ENCODE data around the gene RAPGEF1. TPM values are rescaled to one million over a fixed set of nuclear protein-coding genes. Genes with fewer than 3 reads are reported as not detected.

RAPGEF1 gene
- total and polyA plus RNA-seq, 7 donors: 14.4 to 58.2 (median 45.3) TPM

DNA sequence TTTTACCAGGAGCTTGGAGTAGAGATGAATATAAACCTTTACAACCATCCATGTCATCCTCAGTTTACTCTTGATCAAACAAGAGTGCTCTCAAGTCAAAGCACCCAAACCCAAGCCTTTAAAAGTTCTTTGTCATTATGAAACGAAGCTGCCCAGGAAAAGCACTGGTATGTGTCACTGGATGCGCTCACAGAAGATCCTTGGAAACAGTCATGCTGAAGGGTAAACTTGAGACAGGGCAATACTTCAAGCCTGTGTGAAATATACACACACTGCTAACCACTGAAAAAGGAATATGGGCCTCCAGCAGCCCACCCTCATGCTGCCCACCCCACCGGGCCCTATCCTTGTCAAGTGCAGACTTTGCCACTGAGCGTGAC is 110.1 kb downstream of the RAPGEF1 start:
- intact Hi-C loops (cut with DNase I): no loop called here
- no peak for DNase-seq
- WGBS, 2 donors: 85 to 95% methylated on average over 4 of the region's 4 CpGs
- no peaks in the 10 kb centered on the region for H3K9me3 ChIP-seq
- H3K4me3 ChIP-seq: no peak overlapping the region
- no peaks in the 10 kb centered on the region for H3K27me3 ChIP-seq
- H3K36me3 ChIP-seq: peaks cover 5 to 26% (median 10%) of the 10 kb centered on the region in 4 donors
- H3K27ac ChIP-seq: no peak overlapping the region
- TF ChIP-seq POLR2AphosphoS5 (IDR thresholded peaks at IDR 0.05) (no peak), POLR2A (IDR thresholded peaks at IDR 0.05) (no peak)
- H3K4me1 ChIP-seq: peaks cover 0 to 3% (median 2%) of the 10 kb centered on the region in 4 donors

DNA sequence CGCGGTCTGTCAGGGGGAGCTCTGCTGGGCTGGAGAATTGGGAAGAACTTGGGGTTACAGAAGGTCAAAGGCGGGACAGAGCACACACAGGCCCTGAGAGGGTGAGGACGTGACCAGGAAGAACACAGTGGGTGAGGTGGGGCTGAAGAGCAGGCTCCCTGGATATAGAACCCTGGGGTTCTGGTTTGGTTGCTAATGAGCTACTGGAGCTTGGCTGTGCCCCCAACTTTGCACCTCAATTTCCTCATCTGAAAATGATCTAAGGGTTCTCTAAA is 110.7 kb downstream of the RAPGEF1 start:
- WGBS, 2 donors: 74 to 84% methylated on average over 4 of the region's 4 CpGs
- intact Hi-C loops (cut with DNase I): no loop called here
- H3K27ac ChIP-seq: no peak overlapping the region
- no peaks in the 10 kb centered on the region for H3K9me3 ChIP-seq
- TF ChIP-seq POLR2AphosphoS5 (IDR thresholded peaks at IDR 0.05): no peak
- no peak for TF ChIP-seq EP300 (IDR thresholded peaks at IDR 0.05)
- TF ChIP-seq POLR2A (IDR thresholded peaks at IDR 0.05): no peak
- TF ChIP-seq, protein P1, sequence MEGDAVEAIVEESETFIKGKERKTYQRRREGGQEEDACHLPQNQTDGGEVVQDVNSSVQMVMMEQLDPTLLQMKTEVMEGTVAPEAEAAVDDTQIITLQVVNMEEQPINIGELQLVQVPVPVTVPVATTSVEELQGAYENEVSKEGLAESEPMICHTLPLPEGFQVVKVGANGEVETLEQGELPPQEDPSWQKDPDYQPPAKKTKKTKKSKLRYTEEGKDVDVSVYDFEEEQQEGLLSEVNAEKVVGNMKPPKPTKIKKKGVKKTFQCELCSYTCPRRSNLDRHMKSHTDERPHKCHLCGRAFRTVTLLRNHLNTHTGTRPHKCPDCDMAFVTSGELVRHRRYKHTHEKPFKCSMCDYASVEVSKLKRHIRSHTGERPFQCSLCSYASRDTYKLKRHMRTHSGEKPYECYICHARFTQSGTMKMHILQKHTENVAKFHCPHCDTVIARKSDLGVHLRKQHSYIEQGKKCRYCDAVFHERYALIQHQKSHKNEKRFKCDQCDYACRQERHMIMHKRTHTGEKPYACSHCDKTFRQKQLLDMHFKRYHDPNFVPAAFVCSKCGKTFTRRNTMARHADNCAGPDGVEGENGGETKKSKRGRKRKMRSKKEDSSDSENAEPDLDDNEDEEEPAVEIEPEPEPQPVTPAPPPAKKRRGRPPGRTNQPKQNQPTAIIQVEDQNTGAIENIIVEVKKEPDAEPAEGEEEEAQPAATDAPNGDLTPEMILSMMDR (IDR thresholded peaks at IDR 0.05): no peak
- no peaks in the 10 kb centered on the region for H3K27me3 ChIP-seq
- H3K4me1 ChIP-seq: no peaks in the 10 kb centered on the region
- peaks cover 11 to 33% (median 13%) of the 10 kb centered on the region in 4 donors for H3K36me3 ChIP-seq
- no peak for DNase-seq
- H3K4me3 ChIP-seq: no peak overlapping the region

DNA sequence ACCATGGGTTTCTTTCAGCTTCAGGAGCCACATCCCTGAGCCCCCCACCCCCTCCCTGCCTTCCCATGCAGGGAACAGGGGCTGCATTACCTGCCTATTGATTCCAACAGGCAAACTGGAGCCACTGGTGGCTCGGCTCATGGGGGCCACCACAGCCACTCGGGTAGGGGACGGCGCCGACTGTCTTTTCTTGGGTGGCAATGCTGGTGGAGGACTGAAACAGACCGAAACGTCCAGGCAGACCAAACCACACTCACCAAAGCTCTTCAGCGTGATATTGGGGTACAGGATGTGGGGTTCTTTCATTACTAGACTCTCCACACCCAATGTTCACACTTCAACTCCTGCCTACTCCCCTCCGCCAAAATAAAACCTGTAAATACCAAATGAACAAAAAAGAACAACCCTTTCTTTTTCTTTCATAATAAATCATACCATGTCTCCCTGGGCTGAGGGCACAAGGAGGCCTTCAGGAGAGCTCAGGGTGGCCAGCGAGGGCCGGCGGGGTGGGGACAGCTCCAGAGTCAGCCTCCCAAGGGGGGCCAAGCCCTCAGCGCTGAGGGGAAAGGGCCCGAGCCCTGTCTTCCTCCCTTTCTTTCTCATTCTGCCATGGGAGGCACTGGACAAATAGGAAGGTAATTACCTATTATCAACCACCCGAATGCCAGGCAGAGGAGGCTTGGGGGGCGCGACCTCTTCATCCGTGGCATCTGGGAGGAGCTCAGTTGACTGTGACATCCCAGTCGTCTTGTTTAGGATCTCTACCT is 111.2 kb downstream of the RAPGEF1 start:
- peak overlapping the region in 1 of 4 donors; percentile 32 for H3K27ac ChIP-seq
- intact Hi-C loops (cut with DNase I): no loop called here
- TF ChIP-seq, protein P1 (IDR thresholded peaks at IDR 0.05): no peak
- TF ChIP-seq EP300 (IDR thresholded peaks at IDR 0.05) (no peak), POLR2AphosphoS5 (IDR thresholded peaks at IDR 0.05) (no peak), POLR2A (IDR thresholded peaks at IDR 0.05) (no peak)
- H3K36me3 ChIP-seq: peaks cover 12 to 38% (median 15%) of the 10 kb centered on the region in 4 donors
- no peaks in the 10 kb centered on the region for H3K9me3 ChIP-seq
- WGBS, 2 donors: 85 to 87% methylated on average over 19 of the region's 19 CpGs
- H3K27me3 ChIP-seq: no peaks in the 10 kb centered on the region
- no peak overlapping the region for H3K4me3 ChIP-seq
- H3K4me1 ChIP-seq: no peaks in the 10 kb centered on the region
- DNase-seq: no peak

DNA sequence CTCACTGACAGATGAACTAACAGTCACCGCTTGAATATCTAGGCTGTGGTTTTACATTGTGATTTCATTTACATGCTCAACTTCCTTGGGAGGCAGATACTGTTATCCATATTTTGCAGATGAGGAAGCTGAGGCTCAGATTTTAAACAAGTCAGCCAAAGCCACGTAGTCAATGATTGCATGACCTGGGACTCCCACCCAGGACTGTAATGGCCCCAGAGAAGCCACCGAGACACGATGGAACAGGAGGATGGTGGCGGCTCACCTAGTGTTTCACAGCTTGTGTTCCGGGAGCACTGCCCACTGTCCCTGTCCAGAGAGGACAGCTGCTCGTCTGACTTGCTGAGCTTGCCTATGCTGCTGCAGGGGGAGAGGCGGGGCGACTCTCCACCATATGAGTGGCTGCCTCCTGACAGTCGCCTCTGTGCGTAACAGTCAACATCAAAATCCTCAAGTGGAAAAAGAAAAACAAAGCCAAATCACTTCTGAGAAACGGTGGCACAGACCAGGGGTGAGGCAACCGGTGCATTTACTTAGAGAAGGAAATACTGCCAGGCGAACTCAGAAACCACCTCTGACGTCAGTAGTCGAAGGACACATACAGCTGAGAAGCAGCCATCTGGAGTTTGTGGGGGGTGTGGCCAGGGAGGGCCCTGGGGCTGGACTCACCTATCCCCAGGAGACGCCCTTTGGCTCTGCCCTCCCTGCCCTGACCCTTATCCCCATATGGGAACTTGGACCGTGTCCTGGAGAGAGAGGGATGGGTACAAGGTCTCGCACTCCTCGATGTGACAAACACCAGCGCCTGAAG is 112.0 kb downstream of the RAPGEF1 start:
- Histone ChIP-seq H3K4me1 (no peaks in the 10 kb centered on the region), H3K4me3 (no peak overlapping the region), H3K36me3 (peaks cover 12 to 46% (median 15%) of the 10 kb centered on the region in 4 donors), H3K9me3 (no peaks in the 10 kb centered on the region), H3K27ac (peak overlapping the region in 3 of 4 donors; percentile 9 to 32 (median 9)), H3K27me3 (no peaks in the 10 kb centered on the region)
- intact Hi-C loops (cut with DNase I): no loop called here
- no peak for DNase-seq
- WGBS, 2 donors: 19 to 60% methylated on average over 21 of the region's 21 CpGs
- TF ChIP-seq, protein P1 (IDR thresholded peaks at IDR 0.05): no peak
- TF ChIP-seq POLR2AphosphoS5 (IDR thresholded peaks at IDR 0.05) (peak in 1 of 4 donors; percentile 36), POLR2A (IDR thresholded peaks at IDR 0.05) (peak in 1 of 2 donors; percentile 21), EP300 (IDR thresholded peaks at IDR 0.05) (peak in 2 of 4 donors; percentile 31 to 51)

DNA sequence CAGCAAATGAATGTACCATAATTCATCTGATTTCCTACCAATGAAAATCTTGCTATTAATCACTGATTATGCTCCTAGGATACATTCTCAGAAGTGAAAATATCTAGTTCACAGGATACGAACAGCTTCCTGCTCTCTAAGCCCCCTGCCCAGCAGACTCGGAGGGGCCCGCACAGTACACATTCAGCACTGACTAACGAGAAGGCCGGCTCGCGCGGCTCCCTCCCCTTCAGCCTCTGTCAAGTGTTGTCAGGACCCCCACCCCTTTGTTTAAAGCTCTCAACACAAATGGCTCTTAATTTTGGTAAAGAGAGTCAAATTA is 112.6 kb downstream of the RAPGEF1 start:
- no peaks in the 10 kb centered on the region for H3K27me3 ChIP-seq
- H3K27ac ChIP-seq: peak overlapping the region in 3 of 4 donors; percentile 9 to 32 (median 9)
- H3K36me3 ChIP-seq: peaks cover 13 to 51% (median 15%) of the 10 kb centered on the region in 4 donors
- TF ChIP-seq, protein P1 (IDR thresholded peaks at IDR 0.05): no peak
- TF ChIP-seq POLR2AphosphoS5 (IDR thresholded peaks at IDR 0.05) (no peak), EP300 (IDR thresholded peaks at IDR 0.05) (no peak), POLR2A (IDR thresholded peaks at IDR 0.05) (no peak)
- no peak overlapping the region for H3K4me3 ChIP-seq
- WGBS, 2 donors: 92% methylated on average over 8 of the region's 8 CpGs
- H3K4me1 ChIP-seq: no peaks in the 10 kb centered on the region
- DNase-seq: no peak
- no peaks in the 10 kb centered on the region for H3K9me3 ChIP-seq
- intact Hi-C loops (cut with DNase I): no loop called here

Data from sigmoid colon (tissue), 7 donors.